Measurements from ENCODE around the gene MYO1C.

DNA sequence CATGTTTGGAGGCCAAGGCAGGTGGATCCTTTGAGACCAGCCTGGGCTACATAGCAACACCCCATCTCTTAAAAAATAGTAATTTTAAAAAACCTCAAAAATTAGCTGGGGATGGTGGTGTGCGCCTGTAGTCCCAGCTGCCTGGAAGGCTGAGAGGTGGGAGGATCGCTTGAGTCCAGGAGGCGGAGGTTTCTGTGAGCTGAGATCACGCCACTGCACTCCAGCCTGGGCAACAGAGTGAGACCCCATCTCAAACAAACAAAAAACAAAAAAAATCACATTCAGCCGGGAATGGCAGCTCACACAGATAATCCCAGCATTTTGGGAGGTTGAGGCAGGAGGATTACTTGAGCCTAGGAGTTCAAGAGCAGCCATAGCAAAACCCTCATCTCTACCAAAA, 76.1 kb downstream of the MYO1C start:
- TF ChIP-seq CTCF (IDR thresholded peaks at IDR 0.05 in 2 of 3, conservative IDR thresholded peaks at IDR 0.05 in 1 of 3; ENCODE audit: borderline replicate concordance in 1 of 3, insufficient read depth in 1 of 3, low read depth in 2 of 3, low read length in 2 of 3) (no peak), POLR2A (IDR thresholded peaks at IDR 0.05; ENCODE audit: borderline replicate concordance, extremely low read depth, insufficient read depth, insufficient read length) (no peak), ZFX (IDR thresholded peaks at IDR 0.05) (no peak), EZH2phosphoT487 (IDR thresholded peaks at IDR 0.05; ENCODE audit: borderline replicate concordance) (no peak)

All from HCT116 (cell line).